Testis (tissue), 2 donors: ENCODE data around the gene EXOC2.

ENCODE experiments used
- CTCF ChIP-seq, 3 experiments: fragments of 450-650 bp in 2 of 3; fragments of 200-600 bp in 1 of 3; sonication (generic) in 1 of 3; IDR thresholded peaks; one replicate each; pipeline ENCODE4 v1.5.1; 2016 to 2019; ENCODE audit warnings: antibody characterized with exemption in 3 of 3, mild to moderate bottlenecking in 2 of 3, moderate library complexity in 1 of 3
- POLR2A ChIP-seq: fragments of 450-650 bp; IDR thresholded peaks from one replicate; pipeline ENCODE4 v1.6.1; 2017; ENCODE audit warnings: antibody characterized with exemption, mild to moderate bottlenecking, moderate library complexity

GRCh38 chr6:684831-685636 lies 7.9 kb downstream of the EXOC2 start:
- TF ChIP-seq CTCF (IDR thresholded peaks at IDR 0.05): no peak
- no peak for TF ChIP-seq POLR2A
